ENCODE results near the gene PGLYRP2.

GRCh38 chr19:15448044-15448777 is 31.1 kb downstream of the PGLYRP2 start:
- TF ChIP-seq HIC1 (tag by site-specific recombination; IDR thresholded peaks at IDR 0.05) (no peak), ZNF274 (IDR thresholded peaks at IDR 0.05; ENCODE audit: low read length) (no peak), ZNF274 (tag by site-specific recombination; IDR thresholded peaks at IDR 0.05; ENCODE audit: borderline replicate concordance) (no peak), ZNF121 (tag by site-specific recombination; IDR thresholded peaks at IDR 0.05) (no peak), CTCF (tag by site-specific recombination; IDR thresholded peaks at IDR 0.05) (no peak), ZBTB21 (tag by site-specific recombination; IDR thresholded peaks at IDR 0.05) (no peak)
